OCI-LY1 (cell line): ENCODE measurements around the gene YWHAQ.

Experiments used
- H2AFZ ChIP-seq: fragments of 200-600 bp; sonication (generic), shearing (Covaris generic); 2 replicates; pipeline ENCODE4 v1.6.0; 2014; ENCODE audit warnings: antibody characterized with exemption, mild to moderate bottlenecking, low read length
- H3F3A ChIP-seq: fragments of 200-600 bp; sonication (generic), shearing (Covaris generic); 2 replicates; pipeline ENCODE4 v1.6.0; 2014; ENCODE audit warnings: mild to moderate bottlenecking, antibody characterized with exemption, low read length, moderate library complexity; ENCODE audit not compliant: insufficient read depth
- H3K27ac ChIP-seq: fragments of 200-600 bp; sonication (generic); 2 replicates; pipeline ENCODE4 v1.5.1; 2014; ENCODE audit warnings: low read length, mixed run types, mild to moderate bottlenecking, low read depth; ENCODE audit not compliant: poor library complexity, severe bottlenecking
- H3K27me3 ChIP-seq: fragments of 200-600 bp; sonication (generic); 2 replicates; pipeline ENCODE4 v1.6.0; 2014; ENCODE audit warnings: antibody characterized with exemption, mild to moderate bottlenecking, low read length, moderate library complexity; ENCODE audit not compliant: insufficient read depth
- H3K36me3 ChIP-seq: fragments of 200-600 bp; sonication (generic); 2 replicates; pipeline ENCODE4 v1.6.1; 2014; ENCODE audit warnings: mild to moderate bottlenecking, antibody characterized with exemption, low read length, moderate library complexity, mixed read lengths; ENCODE audit not compliant: insufficient read depth
- H3K4me1 ChIP-seq: fragments of 200-600 bp; sonication (generic); 2 replicates; pipeline ENCODE4 v1.5.1; 2014; ENCODE audit warnings: mild to moderate bottlenecking, low read length, moderate library complexity; ENCODE audit not compliant: insufficient read depth, severe bottlenecking
- H3K4me2 ChIP-seq: fragments of 200-600 bp; sonication (generic), shearing (Covaris generic); 2 replicates; pipeline ENCODE4 v1.6.1; 2014; ENCODE audit warnings: low read length
- H3K4me3 ChIP-seq: fragments of 200-600 bp; sonication (generic); 2 replicates; pipeline ENCODE4 v1.5.1; 2014; ENCODE audit warnings: low read length, low read depth, mild to moderate bottlenecking, mixed read lengths; ENCODE audit not compliant: poor library complexity, severe bottlenecking
- H3K79me2 ChIP-seq: fragments of 200-600 bp; shearing (Covaris generic); 2 replicates; pipeline ENCODE4 v1.6.1; 2016; ENCODE audit warnings: mixed run types, low read length, mixed read lengths; ENCODE audit not compliant: insufficient read depth
- H3K9ac ChIP-seq: fragments of 200-600 bp; sonication (generic), shearing (Covaris generic); 2 replicates; pipeline ENCODE4 v1.6.1; 2014; ENCODE audit warnings: mild to moderate bottlenecking, low read length, mixed read lengths
- H3K9me2 ChIP-seq: fragments of 200-600 bp; sonication (generic), shearing (Covaris generic); 2 replicates; pipeline ENCODE4 v1.6.1; 2014; ENCODE audit warnings: low read depth, mild to moderate bottlenecking, low read length, mixed read lengths
- H3K9me3 ChIP-seq: fragments of 200-600 bp; shearing (Covaris generic); 2 replicates; pipeline ENCODE4 v1.6.1; 2014; ENCODE audit warnings: low read length, mixed read lengths
- H4K20me1 ChIP-seq: fragments of 200-600 bp; sonication (generic), shearing (Covaris generic); 2 replicates; pipeline ENCODE4 v1.6.0; 2016; ENCODE audit warnings: mild to moderate bottlenecking, low read length; ENCODE audit not compliant: insufficient read depth
- CTCF ChIP-seq: fragments of 200-600 bp; sonication (generic), shearing (Covaris generic); IDR thresholded peaks from 2 replicates; pipeline ENCODE4 v1.5.1; 2017; ENCODE audit warnings: mild to moderate bottlenecking, antibody characterized with exemption, low read length, moderate library complexity, mixed read lengths
- EZH2 ChIP-seq: fragments of 200-600 bp; sonication (generic), shearing (Covaris generic); IDR thresholded peaks from 2 replicates; pipeline ENCODE4 v1.8.0; 2017; ENCODE audit warnings: borderline replicate concordance, mixed run types, mild to moderate bottlenecking, antibody characterized with exemption, low read length, moderate library complexity, mixed read lengths

Gene YWHAQ

GRCh38 chr2:9644603-9645002, 13.8 kb upstream of the YWHAQ start:
- H3K9me3 ChIP-seq = no peaks in the 10 kb centered on the region
- H3K79me2 ChIP-seq = no peaks in the 10 kb centered on the region
- peaks cover 3% of the 10 kb centered on the region; the same call in 1 of the 2 replicates for H3K27me3 ChIP-seq
- no peaks in the 10 kb centered on the region for H3F3A ChIP-seq
- TF ChIP-seq CTCF (no peak), EZH2 (no peak)
- no peaks in the 10 kb centered on the region for H3K9me2 ChIP-seq
- no peak overlapping the region for H3K27ac ChIP-seq
- H3K4me3 ChIP-seq = no peak overlapping the region
- no peak overlapping the region for H3K4me2 ChIP-seq
- H3K9ac ChIP-seq = no peak overlapping the region
- no peaks in the 10 kb centered on the region for H4K20me1 ChIP-seq
- H3K4me1 ChIP-seq = peaks cover 4% of the 10 kb centered on the region
- H2AFZ ChIP-seq = no peak overlapping the region
- H3K36me3 ChIP-seq = no peaks in the 10 kb centered on the region

GRCh38 chr2:9644021-9644420, 13.2 kb upstream of the YWHAQ start:
- H3K4me2 ChIP-seq = no peak overlapping the region
- H3K27me3 ChIP-seq = peaks cover 3% of the 10 kb centered on the region; the same call in 1 of the 2 replicates
- H3K4me3 ChIP-seq = no peak overlapping the region
- no peaks in the 10 kb centered on the region for H3K79me2 ChIP-seq
- H3K9me3 ChIP-seq = no peaks in the 10 kb centered on the region
- no peaks in the 10 kb centered on the region for H3K9me2 ChIP-seq
- H3K4me1 ChIP-seq = peaks cover 4% of the 10 kb centered on the region
- H3K9ac ChIP-seq = no peak overlapping the region
- H3K27ac ChIP-seq = no peak overlapping the region
- no peaks in the 10 kb centered on the region for H4K20me1 ChIP-seq
- H2AFZ ChIP-seq = no peak overlapping the region
- no peaks in the 10 kb centered on the region for H3F3A ChIP-seq
- no peaks in the 10 kb centered on the region for H3K36me3 ChIP-seq
- no peak for TF ChIP-seq EZH2
- TF ChIP-seq CTCF = no peak

GRCh38 chr2:9641641-9642040, 10.8 kb upstream of the YWHAQ start:
- Histone ChIP-seq H3K4me2 (no peak overlapping the region), H3K9me2 (no peaks in the 10 kb centered on the region), H3K36me3 (no peaks in the 10 kb centered on the region), H3K27ac (no peak overlapping the region), H4K20me1 (no peaks in the 10 kb centered on the region), H3K4me1 (peaks cover 4% of the 10 kb centered on the region), H3K9ac (no peak overlapping the region), H3K27me3 (peaks cover 14% of the 10 kb centered on the region), H3K9me3 (no peaks in the 10 kb centered on the region), H3K4me3 (no peak overlapping the region), H2AFZ (no peak overlapping the region), H3K79me2 (no peaks in the 10 kb centered on the region), H3F3A (no peaks in the 10 kb centered on the region)
- no peak for TF ChIP-seq CTCF
- TF ChIP-seq EZH2 = no peak
